Keratinocyte (primary cell): Measurements from ENCODE around the gene HOXA5.

ENCODE experiments used
- EZH2 ChIP-seq: IDR thresholded peaks from one replicate; pipeline ENCODE4 v1.6.1; 2012; ENCODE audit warnings: inconsistent platforms, mild to moderate bottlenecking, low read length, moderate library complexity
- TF ChIP-seq, protein P1 (sequence below), 3 experiments: IDR thresholded peaks in 1 of 3; conservative IDR thresholded peaks in 1 of 3; optimal IDR thresholded peaks in 1 of 3; 2 replicates in 2 of 3; 3 replicates in 1 of 3; pipeline versions ENCODE3 to v1.5.1; 2011; ENCODE audit warnings: low read length in 3 of 3, mild to moderate bottlenecking in 3 of 3, moderate library complexity in 2 of 3, control low read depth in 1 of 3, inconsistent platforms in 1 of 3; ENCODE audit not compliant: insufficient read depth in 2 of 3; ENCODE audit errors: extremely low read depth in 1 of 3

DNA sequence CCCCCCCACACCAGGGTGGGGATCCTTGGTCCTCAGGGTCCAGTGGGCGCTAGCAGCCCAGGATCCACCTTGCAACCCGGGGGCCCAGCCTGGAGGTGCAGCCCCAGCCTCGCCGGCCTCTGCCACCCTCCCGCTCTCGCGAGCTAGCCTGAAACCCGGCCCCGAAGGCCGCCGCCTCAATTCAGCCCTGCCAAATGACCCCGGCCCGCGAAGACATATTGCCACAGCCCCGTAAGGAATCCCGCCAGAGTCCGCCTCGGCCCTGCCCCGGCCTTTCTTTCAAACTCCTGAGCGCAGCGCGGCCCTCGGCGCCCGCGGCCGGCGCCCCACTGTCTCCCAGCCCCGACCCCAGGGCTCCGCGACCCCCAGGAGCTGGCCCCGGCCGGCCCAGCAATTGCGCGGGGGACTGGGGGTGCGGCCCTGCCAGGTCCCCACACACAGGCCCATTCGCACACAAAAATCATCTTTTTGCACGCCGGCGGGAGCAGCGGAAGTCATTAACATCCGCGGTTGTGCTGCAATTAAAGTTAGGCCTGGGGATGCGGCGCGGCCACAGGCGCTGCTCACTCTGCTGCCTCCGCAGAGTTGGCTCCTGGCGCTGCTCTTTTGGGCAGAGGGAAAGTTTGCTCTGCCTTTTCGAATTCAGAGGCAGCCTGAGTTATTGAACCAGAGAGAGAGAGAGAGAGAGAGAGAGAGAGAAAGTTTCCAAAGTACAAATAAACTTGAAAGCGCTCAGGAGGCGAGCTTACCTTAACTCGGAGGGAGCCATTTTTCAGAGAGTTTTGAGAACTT is 4.0 kb downstream of the HOXA5 start:
- TF ChIP-seq, protein P1, sequence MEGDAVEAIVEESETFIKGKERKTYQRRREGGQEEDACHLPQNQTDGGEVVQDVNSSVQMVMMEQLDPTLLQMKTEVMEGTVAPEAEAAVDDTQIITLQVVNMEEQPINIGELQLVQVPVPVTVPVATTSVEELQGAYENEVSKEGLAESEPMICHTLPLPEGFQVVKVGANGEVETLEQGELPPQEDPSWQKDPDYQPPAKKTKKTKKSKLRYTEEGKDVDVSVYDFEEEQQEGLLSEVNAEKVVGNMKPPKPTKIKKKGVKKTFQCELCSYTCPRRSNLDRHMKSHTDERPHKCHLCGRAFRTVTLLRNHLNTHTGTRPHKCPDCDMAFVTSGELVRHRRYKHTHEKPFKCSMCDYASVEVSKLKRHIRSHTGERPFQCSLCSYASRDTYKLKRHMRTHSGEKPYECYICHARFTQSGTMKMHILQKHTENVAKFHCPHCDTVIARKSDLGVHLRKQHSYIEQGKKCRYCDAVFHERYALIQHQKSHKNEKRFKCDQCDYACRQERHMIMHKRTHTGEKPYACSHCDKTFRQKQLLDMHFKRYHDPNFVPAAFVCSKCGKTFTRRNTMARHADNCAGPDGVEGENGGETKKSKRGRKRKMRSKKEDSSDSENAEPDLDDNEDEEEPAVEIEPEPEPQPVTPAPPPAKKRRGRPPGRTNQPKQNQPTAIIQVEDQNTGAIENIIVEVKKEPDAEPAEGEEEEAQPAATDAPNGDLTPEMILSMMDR (optimal IDR thresholded peaks at IDR 0.05 in 1 of 3, IDR thresholded peaks at IDR 0.05 in 1 of 3, conservative IDR thresholded peaks at IDR 0.05 in 1 of 3; ENCODE audit: extremely low read depth in 1 of 3, insufficient read depth in 2 of 3, low read length in 3 of 3): no peak
- no peak for TF ChIP-seq EZH2
